HG03097 (cell line): ENCODE data around the gene GRIA1.

ENCODE experiments used
- ATAC-seq: cut with Tn5 transposase; IDR thresholded peaks from one replicate; pipeline ENCODE4 v1.9.1; 2021; ENCODE audit not compliant: unreplicated experiment, low FRiP score

Gene GRIA1

GRCh38 chr5:153496835-153497234 lies 6.4 kb downstream of the GRIA1 start:
- ATAC-seq, result no peak

GRCh38 chr5:153498516-153498915 lies 8.0 kb downstream of the GRIA1 start:
- no peak for ATAC-seq

GRCh38 chr5:153500178-153500577 lies 9.7 kb downstream of the GRIA1 start:
- ATAC-seq, result no peak

- no peak for ATAC-seq
Observed at GRCh38 chr5:153504726-153505125, 14.3 kb downstream of the GRIA1 start.

GRCh38 chr5:153508700-153509099 lies 18.2 kb downstream of the GRIA1 start:
- no peak for ATAC-seq

GRCh38 chr5:153511622-153512021 lies 21.2 kb downstream of the GRIA1 start:
- ATAC-seq, result no peak

GRCh38 chr5:153513156-153513555 lies 22.7 kb downstream of the GRIA1 start:
- no peak for ATAC-seq

- no peak for ATAC-seq
Observed at GRCh38 chr5:153515301-153515700, 24.8 kb downstream of the GRIA1 start.

- ATAC-seq, result no peak
Observed at GRCh38 chr5:153516504-153517240, 26.2 kb downstream of the GRIA1 start.

- no peak for ATAC-seq
Observed at GRCh38 chr5:153517241-153517611, 26.8 kb downstream of the GRIA1 start.

GRCh38 chr5:153520137-153520536 lies 29.7 kb downstream of the GRIA1 start:
- ATAC-seq, result no peak

- ATAC-seq, result no peak
Observed at GRCh38 chr5:153520952-153521351, 30.5 kb downstream of the GRIA1 start.

GRCh38 chr5:153523211-153523610 lies 32.7 kb downstream of the GRIA1 start:
- no peak for ATAC-seq

- ATAC-seq, result no peak
Observed at GRCh38 chr5:153523831-153524230, 33.4 kb downstream of the GRIA1 start.

GRCh38 chr5:153525536-153525935 lies 35.1 kb downstream of the GRIA1 start:
- ATAC-seq, result no peak

- no peak for ATAC-seq
Observed at GRCh38 chr5:153530357-153531143, 40.1 kb downstream of the GRIA1 start.

- ATAC-seq, result no peak
Observed at GRCh38 chr5:153533546-153533945, 43.1 kb downstream of the GRIA1 start.

GRCh38 chr5:153534102-153534501 lies 43.6 kb downstream of the GRIA1 start:
- ATAC-seq, result no peak

GRCh38 chr5:153537207-153537606 lies 46.7 kb downstream of the GRIA1 start:
- ATAC-seq, result no peak

GRCh38 chr5:153539983-153540382 lies 49.5 kb downstream of the GRIA1 start:
- ATAC-seq, result no peak

GRCh38 chr5:153542536-153542935 lies 52.1 kb downstream of the GRIA1 start:
- no peak for ATAC-seq

- ATAC-seq, result no peak
Observed at GRCh38 chr5:153543288-153543687, 52.8 kb downstream of the GRIA1 start.
